ENCODE data around the gene PRKAR1B.
A peak's percentile ranks its signal among the peaks of the same experiment; 100 is the strongest.

PRKAR1B gene

GRCh38 chr7:572416-573268, 154.4 kb downstream of the PRKAR1B start:
- no peak for DNase-seq (ENCODE audit: low spot score)

GRCh38 chr7:571718-572415, 155.2 kb downstream of the PRKAR1B start:
- no peak for DNase-seq (ENCODE audit: low spot score)

- no peak for DNase-seq (ENCODE audit: low spot score)
These were observed 155.9 kb downstream of the PRKAR1B start for GRCh38 chr7:571096-571717.

GRCh38 chr7:570801-571070, 156.3 kb downstream of the PRKAR1B start:
- DNase-seq (ENCODE audit: low spot score): no peak

- DNase-seq (ENCODE audit: low spot score): no peak
These were observed 156.9 kb downstream of the PRKAR1B start for GRCh38 chr7:569996-570800.

GRCh38 chr7:569071-569855, 157.8 kb downstream of the PRKAR1B start:
- no peak for DNase-seq (ENCODE audit: low spot score)

GRCh38 chr7:568031-568951, 158.8 kb downstream of the PRKAR1B start:
- DNase-seq (ENCODE audit: low spot score): peak; percentile 83

GRCh38 chr7:567305-567883, 159.7 kb downstream of the PRKAR1B start:
- DNase-seq (ENCODE audit: low spot score): no peak

- no peak for DNase-seq (ENCODE audit: low spot score)
These were observed 161.0 kb downstream of the PRKAR1B start for GRCh38 chr7:566100-566499.

- DNase-seq (ENCODE audit: low spot score): no peak
These were observed 162.8 kb downstream of the PRKAR1B start for GRCh38 chr7:564176-564865.

- DNase-seq (ENCODE audit: low spot score): no peak
These were observed 163.4 kb downstream of the PRKAR1B start for GRCh38 chr7:563629-564170.

GRCh38 chr7:562789-563628, 164.1 kb downstream of the PRKAR1B start:
- no peak for DNase-seq (ENCODE audit: low spot score)

- no peak for DNase-seq (ENCODE audit: low spot score)
These were observed 164.8 kb downstream of the PRKAR1B start for GRCh38 chr7:562374-562675.

GRCh38 chr7:561631-562373, 165.3 kb downstream of the PRKAR1B start:
- no peak for DNase-seq (ENCODE audit: low spot score)

GRCh38 chr7:560966-561630, 166.0 kb downstream of the PRKAR1B start:
- DNase-seq (ENCODE audit: low spot score): no peak

GRCh38 chr7:559396-559705, 167.7 kb downstream of the PRKAR1B start:
- DNase-seq (ENCODE audit: low spot score): no peak

- DNase-seq (ENCODE audit: low spot score): no peak
These were observed 169.6 kb downstream of the PRKAR1B start for GRCh38 chr7:557558-557881.
